WTC11 (cell line): ENCODE results near the gene ANKRD11. TPM values are rescaled to one million over a fixed set of nuclear protein-coding genes. Genes with fewer than 3 reads are reported as not detected.

ENCODE experiments used
- ATAC-seq: fragments of 200-7000 bp; cut with Tn5 transposase; 2 replicates; pipeline ENCODE4 v1.10.0; 2021; ENCODE audit warnings: mild to moderate bottlenecking, moderate library complexity
- CTCF ChIA-PET: fragments of 300-600 bp; sonication (Branson Sonifier 250); formaldehyde crosslinking; loops from one replicate; lab custom pipeline; 2021; ENCODE audit warnings: antibody characterized with exemption; lab: Charles Lee
- POLR2A ChIA-PET: fragments of 350-600 bp; sonication (Branson Sonifier 250); formaldehyde crosslinking; loops from one replicate; lab custom pipeline; 2021; ENCODE audit warnings: antibody characterized with exemption; lab: Charles Lee
- DNase-seq: peaks from one replicate; pipeline ENCODE4 v3.0.0; 2021; ENCODE audit warnings: low spot score
- H3K27ac Mint-ChIP-seq: 2 replicates; pipeline ENCODE4 v1.8.0; 2021; ENCODE audit warnings: mixed read lengths
- H3K27me3 Mint-ChIP-seq: 2 replicates; pipeline ENCODE4 v1.8.0; 2021; ENCODE audit warnings: low read depth, mild to moderate bottlenecking, moderate library complexity, mixed read lengths
- H3K36me3 Mint-ChIP-seq: 2 replicates; pipeline ENCODE4 v1.8.0; 2021; ENCODE audit warnings: mixed read lengths
- H3K4me1 Mint-ChIP-seq: 2 replicates; pipeline ENCODE4 v1.8.0; 2022; ENCODE audit warnings: mixed read lengths
- H3K4me3 Mint-ChIP-seq: 2 replicates; pipeline ENCODE4 v1.8.0; 2021; ENCODE audit warnings: mild to moderate bottlenecking, moderate library complexity, mixed read lengths
- H3K9me3 Mint-ChIP-seq: 2 replicates; pipeline ENCODE4 v1.8.0; 2021; ENCODE audit warnings: mixed read lengths
- AFF4 ChIP-seq: sonication (generic); formaldehyde crosslinking; IDR thresholded peaks from 2 replicates; pipeline ENCODE4 v1.8.1; 2023; ENCODE audit warnings: mild to moderate bottlenecking, missing genetic modification reagents, borderline replicate concordance
- ARID4B ChIP-seq: sonication (generic); formaldehyde crosslinking; IDR thresholded peaks from 2 replicates; pipeline ENCODE4 v1.8.0; 2023; ENCODE audit warnings: missing genetic modification reagents, mild to moderate bottlenecking, borderline replicate concordance
- ATF1 ChIP-seq: sonication (generic); formaldehyde crosslinking; IDR thresholded peaks from 2 replicates; pipeline ENCODE4 v1.8.1; 2023; ENCODE audit warnings: mild to moderate bottlenecking, moderate library complexity, missing genetic modification reagents
- ELF4 ChIP-seq: sonication (generic); formaldehyde crosslinking; IDR thresholded peaks from 2 replicates; pipeline ENCODE4 v1.8.1; 2022; ENCODE audit warnings: low read depth, mild to moderate bottlenecking, moderate library complexity, missing genetic modification reagents
- FOXJ3 ChIP-seq: sonication (generic); formaldehyde crosslinking; IDR thresholded peaks from 2 replicates; pipeline ENCODE4 v1.9.0; 2021; ENCODE audit warnings: missing genetic modification reagents, mild to moderate bottlenecking, borderline replicate concordance
- JAZF1 ChIP-seq: fragments of 250-450 bp; sonication (Bioruptor Pico); IDR thresholded peaks from 2 replicates; pipeline ENCODE4 v1.9.0; 2021; ENCODE audit warnings: moderate library complexity, mild to moderate bottlenecking, inconsistent platforms
- KAT7 ChIP-seq: sonication (generic); formaldehyde crosslinking; IDR thresholded peaks from 2 replicates; pipeline ENCODE4 v1.8.1; 2023; ENCODE audit warnings: missing genetic modification reagents, mild to moderate bottlenecking, borderline replicate concordance
- MLX ChIP-seq: sonication (generic); formaldehyde crosslinking; IDR thresholded peaks from 2 replicates; pipeline ENCODE4 v1.8.1; 2023; ENCODE audit warnings: mild to moderate bottlenecking, missing genetic modification reagents, moderate library complexity
- NFATC4 ChIP-seq: fragments of 250-450 bp; sonication (Bioruptor Pico); IDR thresholded peaks from 2 replicates; pipeline ENCODE4 v1.9.0; 2021; ENCODE audit warnings: mild to moderate bottlenecking
- NFE2L1 ChIP-seq: sonication (generic); formaldehyde crosslinking; IDR thresholded peaks from 2 replicates; pipeline ENCODE4 v1.8.1; 2023; ENCODE audit warnings: missing genetic modification reagents
- NR3C1 ChIP-seq: sonication (generic); formaldehyde crosslinking; conservative IDR thresholded peaks from 2 replicates; pipeline ENCODE4 v1.8.1; 2023; ENCODE audit warnings: low read depth, mild to moderate bottlenecking, missing genetic modification reagents
- ZBTB21 ChIP-seq: sonication (generic); formaldehyde crosslinking; IDR thresholded peaks from 2 replicates; pipeline ENCODE4 v1.8.1; 2023; ENCODE audit warnings: mild to moderate bottlenecking, missing genetic modification reagents, borderline replicate concordance
- ZNF219 ChIP-seq: sonication (generic); formaldehyde crosslinking; IDR thresholded peaks from 2 replicates; pipeline ENCODE4 v1.8.0; 2023; ENCODE audit warnings: missing genetic modification reagents, mild to moderate bottlenecking, borderline replicate concordance
- ZNF263 ChIP-seq: sonication (generic); formaldehyde crosslinking; IDR thresholded peaks from 2 replicates; pipeline ENCODE4 v1.8.1; 2022; ENCODE audit warnings: low read depth, mild to moderate bottlenecking, moderate library complexity, missing genetic modification reagents
- ZNF671 ChIP-seq: fragments of 250-450 bp; sonication (Bioruptor Pico); IDR thresholded peaks from 2 replicates; pipeline ENCODE4 v1.8.0; 2021; ENCODE audit warnings: mild to moderate bottlenecking
- total RNA-seq: library from RNA; stranded (reverse); gene quantifications from 3 replicates; pipeline ENCODE4 v1.2.3, GENCODE V29; 2021
- TF ChIP-seq, protein P1 (sequence below): fragments of 200-600 bp; IDR thresholded peaks from 2 replicates; pipeline ENCODE4 v1.8.0; 2022; ENCODE audit warnings: antibody characterized with exemption
- TF ChIP-seq, protein P2 (sequence below): sonication (generic); formaldehyde crosslinking; IDR thresholded peaks from 2 replicates; pipeline ENCODE4 v1.8.1; 2022; ENCODE audit warnings: mild to moderate bottlenecking, missing genetic modification reagents, moderate library complexity, borderline replicate concordance

ANKRD11 gene
- total RNA-seq, 1 experiment from 2014 or later = 184 TPM

GRCh38 chr16:89266521-89267134, 223.7 kb downstream of the ANKRD11 start:
- peaks cover 6% of the 10 kb centered on the region; the same call in 1 of the 2 replicates for H3K9me3 Mint-ChIP-seq
- no peaks in the 10 kb centered on the region for H3K27me3 Mint-ChIP-seq
- no peak overlapping the region for H3K4me3 Mint-ChIP-seq
- no peaks in the 10 kb centered on the region for H3K4me1 Mint-ChIP-seq
- ChIA-PET POLR2A (no interaction called here), CTCF (no interaction called here)
- ATAC-seq = no peak
- no peak overlapping the region for H3K27ac Mint-ChIP-seq
- peaks cover 27% of the 10 kb centered on the region for H3K36me3 Mint-ChIP-seq
- TF ChIP-seq JAZF1 = no peak
- TF ChIP-seq ARID4B = no peak
- no peak for TF ChIP-seq NR3C1 (CRISPR knock-in tag)
- TF ChIP-seq ZNF263 (CRISPR knock-in tag) = no peak
- no peak for TF ChIP-seq ZNF671
- no peak for TF ChIP-seq ZBTB21
- no peak for TF ChIP-seq KAT7
- no peak for TF ChIP-seq NFATC4
- no peak for TF ChIP-seq NFE2L1
- no peak for TF ChIP-seq ZNF219 (CRISPR knock-in tag)
- no peak for TF ChIP-seq ATF1
- TF ChIP-seq FOXJ3 (CRISPR knock-in tag) = no peak
- TF ChIP-seq MLX (CRISPR knock-in tag) = no peak
- TF ChIP-seq AFF4 = no peak
- TF ChIP-seq, protein P1, sequence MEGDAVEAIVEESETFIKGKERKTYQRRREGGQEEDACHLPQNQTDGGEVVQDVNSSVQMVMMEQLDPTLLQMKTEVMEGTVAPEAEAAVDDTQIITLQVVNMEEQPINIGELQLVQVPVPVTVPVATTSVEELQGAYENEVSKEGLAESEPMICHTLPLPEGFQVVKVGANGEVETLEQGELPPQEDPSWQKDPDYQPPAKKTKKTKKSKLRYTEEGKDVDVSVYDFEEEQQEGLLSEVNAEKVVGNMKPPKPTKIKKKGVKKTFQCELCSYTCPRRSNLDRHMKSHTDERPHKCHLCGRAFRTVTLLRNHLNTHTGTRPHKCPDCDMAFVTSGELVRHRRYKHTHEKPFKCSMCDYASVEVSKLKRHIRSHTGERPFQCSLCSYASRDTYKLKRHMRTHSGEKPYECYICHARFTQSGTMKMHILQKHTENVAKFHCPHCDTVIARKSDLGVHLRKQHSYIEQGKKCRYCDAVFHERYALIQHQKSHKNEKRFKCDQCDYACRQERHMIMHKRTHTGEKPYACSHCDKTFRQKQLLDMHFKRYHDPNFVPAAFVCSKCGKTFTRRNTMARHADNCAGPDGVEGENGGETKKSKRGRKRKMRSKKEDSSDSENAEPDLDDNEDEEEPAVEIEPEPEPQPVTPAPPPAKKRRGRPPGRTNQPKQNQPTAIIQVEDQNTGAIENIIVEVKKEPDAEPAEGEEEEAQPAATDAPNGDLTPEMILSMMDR = no peak
- TF ChIP-seq, protein P2, sequence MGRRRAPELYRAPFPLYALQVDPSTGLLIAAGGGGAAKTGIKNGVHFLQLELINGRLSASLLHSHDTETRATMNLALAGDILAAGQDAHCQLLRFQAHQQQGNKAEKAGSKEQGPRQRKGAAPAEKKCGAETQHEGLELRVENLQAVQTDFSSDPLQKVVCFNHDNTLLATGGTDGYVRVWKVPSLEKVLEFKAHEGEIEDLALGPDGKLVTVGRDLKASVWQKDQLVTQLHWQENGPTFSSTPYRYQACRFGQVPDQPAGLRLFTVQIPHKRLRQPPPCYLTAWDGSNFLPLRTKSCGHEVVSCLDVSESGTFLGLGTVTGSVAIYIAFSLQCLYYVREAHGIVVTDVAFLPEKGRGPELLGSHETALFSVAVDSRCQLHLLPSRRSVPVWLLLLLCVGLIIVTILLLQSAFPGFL (CRISPR knock-in tag) = no peak
- no peak for TF ChIP-seq ELF4 (CRISPR knock-in tag)
- TF ChIP-seq, all 79 proteins: peak for 0
- no peak for DNase-seq
